Testis (tissue), 3 donors: ENCODE results near the gene SNED1. TPM values are rescaled to one million over a fixed set of nuclear protein-coding genes. Genes with fewer than 3 reads are reported as not detected.
A peak's percentile ranks its signal among the peaks of the same experiment; 100 is the strongest.

Source experiments
- DNase-seq: peaks from one replicate; pipeline ENCODE4 v3.0.0-alpha.2; 2019
- H3K27ac ChIP-seq, 2 donors: fragments of 200-600 bp; sonication (generic); one replicate each; pipeline ENCODE4 v1.5.1; 2019
- H3K27me3 ChIP-seq: fragments of 200-600 bp; sonication (generic); one replicate; pipeline ENCODE4 v1.5.1; 2019
- H3K36me3 ChIP-seq: fragments of 200-600 bp; sonication (generic); one replicate; pipeline ENCODE4 v1.5.1; 2017; ENCODE audit warnings: low read depth; ENCODE audit errors: missing control alignments
- H3K4me1 ChIP-seq: fragments of 200-600 bp; sonication (generic); one replicate; pipeline ENCODE4 v1.5.1; 2019
- H3K4me3 ChIP-seq, 2 donors: fragments of 200-600 bp; sonication (generic); one replicate each; pipeline ENCODE4 v1.5.1; 2017 to 2019
- H3K9me3 ChIP-seq: fragments of 200-600 bp; sonication (generic); one replicate; pipeline ENCODE4 v1.5.1; 2017
- POLR2A ChIP-seq: fragments of 450-650 bp; IDR thresholded peaks from one replicate; pipeline ENCODE4 v1.6.1; 2017; ENCODE audit warnings: antibody characterized with exemption, mild to moderate bottlenecking, moderate library complexity
- WGBS, 2 donors: methylation state at CpG; one replicate each; pipeline ENCODE4 v1.1.5; 2018; 5-methylcytosine and 5-hydroxymethylcytosine counted together
- intact Hi-C: fragments of 100-400 bp; cut with DNase I; formaldehyde crosslinking; loops from one replicate; pipeline ENCODE4 v1.15.1; 2023; ENCODE audit warnings: low total_unique reads
- polyA plus RNA-seq: library from polyadenylated mRNA; stranded (reverse); fragments of 350-450 nt; fragmentation: Illumina TruSeq; extraction: RNeasy Lipid Tissue Mini Kit (QIAGEN cat#74804); gene quantifications from one replicate; pipeline ENCODE4 v1.2.3, GENCODE V29; 2014; ENCODE audit warnings: low read depth, low replicate concordance; ENCODE audit not compliant: insufficient read depth
- total RNA-seq, 2 donors: library from RNA; depleted of rRNA; stranded (reverse); fragments of >200 nt; gene quantifications; one replicate each; pipeline ENCODE4 v1.2.3, GENCODE V29; 2016
- TF ChIP-seq, protein P1 (sequence below), 3 experiments: fragments of 450-650 bp in 2 of 3; fragments of 200-600 bp in 1 of 3; sonication (generic) in 1 of 3; IDR thresholded peaks; one replicate each; pipeline ENCODE4 v1.5.1; 2016 to 2019; ENCODE audit warnings: antibody characterized with exemption in 3 of 3, mild to moderate bottlenecking in 2 of 3, moderate library complexity in 1 of 3

SNED1 gene
- total and polyA plus RNA-seq, 3 donors from 2014 or later, result 15.8 to 107 (median 82.7) TPM

- TF ChIP-seq, protein P1, sequence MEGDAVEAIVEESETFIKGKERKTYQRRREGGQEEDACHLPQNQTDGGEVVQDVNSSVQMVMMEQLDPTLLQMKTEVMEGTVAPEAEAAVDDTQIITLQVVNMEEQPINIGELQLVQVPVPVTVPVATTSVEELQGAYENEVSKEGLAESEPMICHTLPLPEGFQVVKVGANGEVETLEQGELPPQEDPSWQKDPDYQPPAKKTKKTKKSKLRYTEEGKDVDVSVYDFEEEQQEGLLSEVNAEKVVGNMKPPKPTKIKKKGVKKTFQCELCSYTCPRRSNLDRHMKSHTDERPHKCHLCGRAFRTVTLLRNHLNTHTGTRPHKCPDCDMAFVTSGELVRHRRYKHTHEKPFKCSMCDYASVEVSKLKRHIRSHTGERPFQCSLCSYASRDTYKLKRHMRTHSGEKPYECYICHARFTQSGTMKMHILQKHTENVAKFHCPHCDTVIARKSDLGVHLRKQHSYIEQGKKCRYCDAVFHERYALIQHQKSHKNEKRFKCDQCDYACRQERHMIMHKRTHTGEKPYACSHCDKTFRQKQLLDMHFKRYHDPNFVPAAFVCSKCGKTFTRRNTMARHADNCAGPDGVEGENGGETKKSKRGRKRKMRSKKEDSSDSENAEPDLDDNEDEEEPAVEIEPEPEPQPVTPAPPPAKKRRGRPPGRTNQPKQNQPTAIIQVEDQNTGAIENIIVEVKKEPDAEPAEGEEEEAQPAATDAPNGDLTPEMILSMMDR (IDR thresholded peaks at IDR 0.05), result no peak
- TF ChIP-seq POLR2A, result no peak
- peaks cover under 1% of the 10 kb centered on the region for H3K4me1 ChIP-seq
Measured at GRCh38 chr2:240981280-240981679, 17.1 kb upstream of the SNED1 start.

GRCh38 chr2:240981871-240982800 lies 16.3 kb upstream of the SNED1 start:
- peaks cover 8% of the 10 kb centered on the region for H3K4me1 ChIP-seq
- H3K9me3 ChIP-seq, result no peaks in the 10 kb centered on the region
- DNase-seq, result peak; percentile 12
- no peak for TF ChIP-seq POLR2A
- TF ChIP-seq, protein P1 (IDR thresholded peaks at IDR 0.05), result no peak
- WGBS, 2 donors, result 92 to 93% methylated on average over 24 to 25 of the region's 25 CpGs
- H3K27ac ChIP-seq, result no peak overlapping the region
- no peak overlapping the region for H3K4me3 ChIP-seq
- no peaks in the 10 kb centered on the region for H3K27me3 ChIP-seq
- intact Hi-C loops, result no loop called here
- no peaks in the 10 kb centered on the region for H3K36me3 ChIP-seq

More at GRCh38 chr2:240981280-240981679, 17.1 kb upstream of the SNED1 start:
- Histone ChIP-seq H3K9me3 (no peaks in the 10 kb centered on the region), H3K36me3 (no peaks in the 10 kb centered on the region), H3K27me3 (no peaks in the 10 kb centered on the region), H3K4me3 (no peak overlapping the region), H3K27ac (no peak overlapping the region)
- intact Hi-C loops, result no loop called here
- 49 to 54% methylated on average over 3 to 4 of the region's 4 CpGs for WGBS, 2 donors
- no peak for DNase-seq

GRCh38 chr2:240982821-240983281 lies 15.6 kb upstream of the SNED1 start:
- WGBS, 2 donors, result 78 to 94% methylated on average over 4 to 8 of the region's 8 CpGs
- H3K9me3 ChIP-seq, result no peaks in the 10 kb centered on the region
- H3K4me3 ChIP-seq, result peak overlapping the region in 1 of 2 donors; percentile 26
- H3K4me1 ChIP-seq, result peaks cover 15% of the 10 kb centered on the region
- H3K27ac ChIP-seq, result no peak overlapping the region
- no peak for DNase-seq
- intact Hi-C loops, result no loop called here
- TF ChIP-seq POLR2A, result no peak
- TF ChIP-seq, protein P1 (IDR thresholded peaks at IDR 0.05), result no peak
- no peaks in the 10 kb centered on the region for H3K36me3 ChIP-seq
- H3K27me3 ChIP-seq, result no peaks in the 10 kb centered on the region

GRCh38 chr2:240983361-240983995 lies 14.9 kb upstream of the SNED1 start:
- TF ChIP-seq, protein P1 (IDR thresholded peaks at IDR 0.05), result peak in 2 of 3 experiments; percentile 19 to 28
- TF ChIP-seq POLR2A, result no peak
- Histone ChIP-seq H3K4me3 (peak overlapping the region in 1 of 2 donors; percentile 26), H3K4me1 (peaks cover 17% of the 10 kb centered on the region), H3K27me3 (no peaks in the 10 kb centered on the region), H3K27ac (no peak overlapping the region), H3K36me3 (no peaks in the 10 kb centered on the region), H3K9me3 (no peaks in the 10 kb centered on the region)
- DNase-seq, result peak; percentile 38
- WGBS, 2 donors, result 28 to 60% methylated on average over 2 to 45 of the region's 45 CpGs
- intact Hi-C loops, result no loop called here
